Panc1 (cell line): ENCODE measurements around the gene ADARB2. TPM values are rescaled to one million over a fixed set of nuclear protein-coding genes. Genes with fewer than 3 reads are reported as not detected.

Experiments
- ATAC-seq: fragments of 200-7000 bp; cut with Tn5 transposase; 2 replicates; pipeline ENCODE4 v1.9.1; 2020; ENCODE audit warnings: mild to moderate bottlenecking, moderate library complexity
- BruUV-seq: library from RNA; stranded (reverse); fragments of 400-500 nt; replicated peaks from 2 replicates; lab custom pipeline; 2021; lab: Mats Ljungman, UMichigan
- CTCF ChIA-PET: fragments of 300-600 bp; sonication (Branson Sonifier 250); formaldehyde crosslinking; loops from one replicate; lab custom pipeline; 2022; ENCODE audit warnings: antibody characterized with exemption; lab: Charles Lee
- POLR2A ChIA-PET: fragments of 300-600 bp; sonication (Branson Sonifier 250); formaldehyde crosslinking; loops from one replicate; lab custom pipeline; 2022; ENCODE audit warnings: antibody characterized with exemption; lab: Charles Lee
- DNase-seq: peaks from one replicate; pipeline ENCODE4 v3.0.0-alpha.2; 2010; ENCODE audit warnings: low read depth, low spot score
- H3K27ac ChIP-seq: 2 replicates; pipeline ENCODE4 v1.5.1; 2011; ENCODE audit warnings: mild to moderate bottlenecking, low read length, inconsistent platforms
- H3K27me3 ChIP-seq: fragments of 200-500 bp; sonication (Bioruptor generic); 2 replicates; pipeline ENCODE4 v1.6.0; 2014; ENCODE audit warnings: low read length, inconsistent platforms; ENCODE audit not compliant: control insufficient read depth, insufficient read depth
- H3K36me3 ChIP-seq: fragments of 200-500 bp; sonication (Bioruptor generic); 2 replicates; pipeline ENCODE4 v1.5.1; 2014; ENCODE audit warnings: inconsistent platforms, mild to moderate bottlenecking, low read length, moderate library complexity; ENCODE audit not compliant: control insufficient read depth, insufficient read depth
- H3K4me1 ChIP-seq: 2 replicates; pipeline ENCODE4 v1.5.1; 2011; ENCODE audit warnings: inconsistent platforms, mild to moderate bottlenecking, low read length, moderate library complexity; ENCODE audit not compliant: control insufficient read depth, insufficient read depth
- H3K4me3 ChIP-seq, 2 experiments: 2 replicates each; pipeline ENCODE4 v1.5.1; 2011 to 2012; ENCODE audit warnings: low read depth in 2 of 2, low read length in 2 of 2, mild to moderate bottlenecking in 2 of 2, inconsistent platforms in 1 of 2, moderate library complexity in 1 of 2
- H3K9me3 ChIP-seq: fragments of 200-500 bp; sonication (Bioruptor generic); 2 replicates; pipeline ENCODE4 v1.5.1; 2014; ENCODE audit warnings: low read depth, mild to moderate bottlenecking, inconsistent platforms, low read length, moderate library complexity; ENCODE audit not compliant: control insufficient read depth, insufficient read depth
- CTCF ChIP-seq: fragments of 450-650 bp; IDR thresholded peaks from 2 replicates; pipeline ENCODE4 v1.5.1; 2017; ENCODE audit warnings: mild to moderate bottlenecking
- POLR2AphosphoS5 ChIP-seq: IDR thresholded peaks from 2 replicates; pipeline ENCODE4 v1.6.1; 2012; ENCODE audit warnings: mild to moderate bottlenecking, low read depth, low read length, moderate library complexity
- REST ChIP-seq, 2 experiments: IDR thresholded peaks; 2 replicates each; pipeline ENCODE4 v1.6.1; 2011 to 2012; ENCODE audit warnings: low read depth in 2 of 2, control low read depth in 1 of 2, low read length in 1 of 2, mild to moderate bottlenecking in 1 of 2, moderate library complexity in 1 of 2; ENCODE audit not compliant: insufficient read depth in 1 of 2
- SIN3A ChIP-seq: IDR thresholded peaks from 2 replicates; pipeline ENCODE4 v1.6.1; 2012; ENCODE audit warnings: low read depth, mild to moderate bottlenecking, low read length, moderate library complexity, borderline replicate concordance; ENCODE audit not compliant: insufficient read depth
- TCF7L2 ChIP-seq: IDR thresholded peaks from 2 replicates; pipeline ENCODE4 v1.6.1; 2011; ENCODE audit warnings: mild to moderate bottlenecking, low read depth, low read length, inconsistent platforms
- in situ Hi-C: cut with HindIII; loops from 2 replicates; pipeline ENCODE4 v1.10.0; 2016; ENCODE audit warnings: low sequenced_read_pairs, low pct_unique_long_range_greater_than_20kb
- intact Hi-C: fragments of 100-400 bp; cut with micrococcal nuclease; formaldehyde crosslinking; loops from one replicate; pipeline ENCODE4 v1.10.0; 2022; ENCODE audit not compliant: unreplicated experiment
- total RNA-seq: library from RNA; stranded (reverse); gene quantifications from one replicate; pipeline ENCODE4 v1.2.1, GENCODE V29; 2021; ENCODE audit not compliant: unreplicated experiment

The ADARB2 gene
- total RNA-seq, 1 experiment from 2014 or later, result 0.31 TPM

GRCh38 chr10:1369665-1370064 is 367.7 kb downstream of the ADARB2 start:
- H3K36me3 ChIP-seq, result no peaks in the 10 kb centered on the region
- intact Hi-C loops, result no loop called here
- ChIA-PET CTCF (no interaction called here), POLR2A (no interaction called here)
- no TSS peak for BruUV-seq
- DNase-seq (no peak), ATAC-seq (no peak)
- no peak overlapping the region for H3K27ac ChIP-seq
- in situ Hi-C loops, result no loop called here
- H3K4me3 ChIP-seq, result no peak overlapping the region
- H3K9me3 ChIP-seq, result no peaks in the 10 kb centered on the region
- H3K27me3 ChIP-seq, result no peaks in the 10 kb centered on the region
- no peaks in the 10 kb centered on the region for H3K4me1 ChIP-seq
- TF ChIP-seq TCF7L2 (no peak), POLR2AphosphoS5 (no peak), CTCF (no peak), REST (IDR thresholded peaks at IDR 0.05; ENCODE audit: insufficient read depth in 1 of 2, low read depth in 2 of 2, low read length in 1 of 2) (no peak), SIN3A (no peak)

- no peaks in the 10 kb centered on the region for H3K27me3 ChIP-seq
- H3K9me3 ChIP-seq, result no peaks in the 10 kb centered on the region
- CTCF ChIA-PET, result interaction anchor here (0.6 to 0.9 kb wide), 4 partner anchors 20 to 366 kb away, joined by 3 to 15 read pairs (median 4); no protein-coding TSS in a partner anchor
- no peaks in the 10 kb centered on the region for H3K4me1 ChIP-seq
- no peak overlapping the region for H3K27ac ChIP-seq
- intact Hi-C loops, result no loop called here
- no peaks in the 10 kb centered on the region for H3K36me3 ChIP-seq
- DNase-seq (no peak), ATAC-seq (no peak)
- in situ Hi-C loops, result no loop called here
- no TSS peak for BruUV-seq
- no peak overlapping the region for H3K4me3 ChIP-seq
- TF ChIP-seq POLR2AphosphoS5 (no peak), REST (IDR thresholded peaks at IDR 0.05; ENCODE audit: insufficient read depth in 1 of 2, low read depth in 2 of 2, low read length in 1 of 2) (no peak), CTCF (peak; percentile 44)
- POLR2A ChIA-PET, result no interaction called here
These were observed 368.1 kb downstream of the ADARB2 start for GRCh38 chr10:1369197-1369596.
